B cell (primary cell): Measurements from ENCODE around the gene DNAJC4.

Experiments
- CTCF ChIP-seq: fragments of 200-600 bp; IDR thresholded peaks from one replicate; pipeline ENCODE4 v1.8.0; 2022; ENCODE audit warnings: antibody characterized with exemption, mild to moderate bottlenecking
- EZH2 ChIP-seq: IDR thresholded peaks from 2 replicates; pipeline ENCODE4 v1.6.1; 2012; ENCODE audit warnings: borderline replicate concordance, low read depth, mild to moderate bottlenecking, moderate library complexity, low read length; ENCODE audit not compliant: insufficient read depth, poor library complexity, severe bottlenecking

- TF ChIP-seq CTCF (no peak), EZH2 (no peak)
Observed at GRCh38 chr11:64220271-64220670, 10.1 kb upstream of the DNAJC4 start.
